WTC11 (cell line): ENCODE data around the gene SH3BGR. TPM values are rescaled to one million over a fixed set of nuclear protein-coding genes. Genes with fewer than 3 reads are reported as not detected.

Experiments
- ATAC-seq: fragments of 200-7000 bp; cut with Tn5 transposase; 2 replicates; pipeline ENCODE4 v1.10.0; 2021; ENCODE audit warnings: mild to moderate bottlenecking, moderate library complexity
- CTCF ChIA-PET: fragments of 300-600 bp; sonication (Branson Sonifier 250); formaldehyde crosslinking; loops from one replicate; lab custom pipeline; 2021; ENCODE audit warnings: antibody characterized with exemption; lab: Charles Lee
- POLR2A ChIA-PET: fragments of 350-600 bp; sonication (Branson Sonifier 250); formaldehyde crosslinking; loops from one replicate; lab custom pipeline; 2021; ENCODE audit warnings: antibody characterized with exemption; lab: Charles Lee
- DNase-seq: peaks from one replicate; pipeline ENCODE4 v3.0.0; 2021; ENCODE audit warnings: low spot score
- H3K27ac Mint-ChIP-seq: 2 replicates; pipeline ENCODE4 v1.8.0; 2021; ENCODE audit warnings: mixed read lengths
- H3K27me3 Mint-ChIP-seq: 2 replicates; pipeline ENCODE4 v1.8.0; 2021; ENCODE audit warnings: low read depth, mild to moderate bottlenecking, moderate library complexity, mixed read lengths
- H3K36me3 Mint-ChIP-seq: 2 replicates; pipeline ENCODE4 v1.8.0; 2021; ENCODE audit warnings: mixed read lengths
- H3K4me1 Mint-ChIP-seq: 2 replicates; pipeline ENCODE4 v1.8.0; 2022; ENCODE audit warnings: mixed read lengths
- H3K4me3 Mint-ChIP-seq: 2 replicates; pipeline ENCODE4 v1.8.0; 2021; ENCODE audit warnings: mild to moderate bottlenecking, moderate library complexity, mixed read lengths
- H3K9me3 Mint-ChIP-seq: 2 replicates; pipeline ENCODE4 v1.8.0; 2021; ENCODE audit warnings: mixed read lengths
- GTF2I ChIP-seq: fragments of 250-450 bp; sonication (Bioruptor Pico); conservative IDR thresholded peaks from 2 replicates; pipeline ENCODE4 v1.4.0; 2021; ENCODE audit warnings: mild to moderate bottlenecking
- HMGA2 ChIP-seq: fragments of 250-450 bp; sonication (Bioruptor Pico); IDR thresholded peaks from 2 replicates; pipeline ENCODE4 v1.4.0; 2021; ENCODE audit warnings: mild to moderate bottlenecking, moderate library complexity
- NFATC4 ChIP-seq: fragments of 250-450 bp; sonication (Bioruptor Pico); IDR thresholded peaks from 2 replicates; pipeline ENCODE4 v1.9.0; 2021; ENCODE audit warnings: mild to moderate bottlenecking
- NFYB ChIP-seq: sonication (generic); formaldehyde crosslinking; conservative IDR thresholded peaks from 2 replicates; pipeline ENCODE4 v1.8.0; 2022; ENCODE audit warnings: low read depth, missing genetic modification reagents
- RELA ChIP-seq: sonication (generic); formaldehyde crosslinking; IDR thresholded peaks from 2 replicates; pipeline ENCODE4 v1.8.1; 2022; ENCODE audit warnings: missing genetic modification reagents, mild to moderate bottlenecking, borderline replicate concordance
- TEAD4 ChIP-seq: sonication (generic); formaldehyde crosslinking; IDR thresholded peaks from 2 replicates; pipeline ENCODE4 v1.8.0; 2022; ENCODE audit warnings: mild to moderate bottlenecking, missing genetic modification reagents
- ZBTB21 ChIP-seq: sonication (generic); formaldehyde crosslinking; IDR thresholded peaks from 2 replicates; pipeline ENCODE4 v1.8.1; 2023; ENCODE audit warnings: mild to moderate bottlenecking, missing genetic modification reagents, borderline replicate concordance
- ZNF232 ChIP-seq: sonication (generic); formaldehyde crosslinking; IDR thresholded peaks from 2 replicates; pipeline ENCODE4 v1.8.0; 2022; ENCODE audit warnings: mild to moderate bottlenecking, missing genetic modification reagents
- ZNF317 ChIP-seq: sonication (generic); formaldehyde crosslinking; IDR thresholded peaks from 2 replicates; pipeline ENCODE4 v1.8.1; 2023; ENCODE audit warnings: low read depth, mild to moderate bottlenecking, moderate library complexity, missing genetic modification reagents, borderline replicate concordance
- ZNF416 ChIP-seq: fragments of 250-450 bp; sonication (Bioruptor Pico); IDR thresholded peaks from 2 replicates; pipeline ENCODE4 v1.9.0; 2021; ENCODE audit warnings: mild to moderate bottlenecking, inconsistent platforms
- ZNF671 ChIP-seq: fragments of 250-450 bp; sonication (Bioruptor Pico); IDR thresholded peaks from 2 replicates; pipeline ENCODE4 v1.8.0; 2021; ENCODE audit warnings: mild to moderate bottlenecking
- total RNA-seq: library from RNA; stranded (reverse); gene quantifications from 3 replicates; pipeline ENCODE4 v1.2.3, GENCODE V29; 2021
- TF ChIP-seq, protein P1 (sequence below): fragments of 250-450 bp; sonication (Bioruptor Pico); IDR thresholded peaks from 2 replicates; pipeline ENCODE4 v1.9.0; 2021; ENCODE audit warnings: mild to moderate bottlenecking
- TF ChIP-seq, protein P2 (sequence below): sonication (generic); formaldehyde crosslinking; IDR thresholded peaks from 2 replicates; pipeline ENCODE4 v1.8.0; 2022; ENCODE audit warnings: mild to moderate bottlenecking, missing genetic modification reagents
- TF ChIP-seq, protein P3 (sequence below): sonication (generic); formaldehyde crosslinking; IDR thresholded peaks from 2 replicates; pipeline ENCODE4 v1.8.0; 2023; ENCODE audit warnings: missing genetic modification reagents
- TF ChIP-seq, protein P4 (sequence below): fragments of 250-450 bp; sonication (Bioruptor Pico); IDR thresholded peaks from 2 replicates; pipeline ENCODE4 v1.9.0; 2021; ENCODE audit warnings: moderate library complexity, mild to moderate bottlenecking, inconsistent platforms, borderline replicate concordance
- TF ChIP-seq, protein P5 (sequence below): sonication (generic); formaldehyde crosslinking; IDR thresholded peaks from 2 replicates; pipeline ENCODE4 v1.8.1; 2022; ENCODE audit warnings: low read depth, mild to moderate bottlenecking, moderate library complexity, missing genetic modification reagents, borderline replicate concordance
- TF ChIP-seq, protein P6 (sequence below): sonication (generic); formaldehyde crosslinking; IDR thresholded peaks from 2 replicates; pipeline ENCODE4 v1.8.1; 2022; ENCODE audit warnings: missing genetic modification reagents, borderline replicate concordance
- TF ChIP-seq, protein P7 (sequence below): sonication (generic); formaldehyde crosslinking; IDR thresholded peaks from 2 replicates; pipeline ENCODE4 v1.8.1; 2022; ENCODE audit warnings: mild to moderate bottlenecking, missing genetic modification reagents, moderate library complexity, borderline replicate concordance
- TF ChIP-seq, protein P8 (sequence below): fragments of 250-450 bp; sonication (Bioruptor Pico); IDR thresholded peaks from 2 replicates; pipeline ENCODE4 v2.1.2; 2022; ENCODE audit warnings: mild to moderate bottlenecking, moderate library complexity

The SH3BGR gene
- total RNA-seq, 1 experiment from 2014 or later: 3.2 TPM

DNA sequence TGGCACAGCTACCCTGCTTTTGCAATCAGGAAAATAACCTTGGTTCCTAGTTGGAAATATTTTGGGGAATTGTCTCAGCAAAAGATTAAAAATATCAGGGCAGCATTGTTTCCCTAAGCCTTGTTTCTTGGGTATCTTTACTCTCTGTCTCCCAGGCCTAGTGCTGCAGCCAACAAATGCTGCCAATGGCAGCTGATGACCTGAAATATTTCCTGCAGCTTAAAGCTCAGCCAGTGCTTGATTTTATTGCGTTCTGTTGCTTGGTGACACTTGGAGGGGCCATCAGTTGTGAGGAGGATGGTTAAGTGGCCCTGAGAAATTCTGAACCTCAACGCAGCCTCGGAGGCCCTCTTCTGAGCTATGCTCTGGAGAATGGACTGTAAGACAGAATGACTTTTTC is 101.6 kb downstream of the SH3BGR start:
- peaks cover 46% of the 10 kb centered on the region for H3K36me3 Mint-ChIP-seq
- peaks cover 18% of the 10 kb centered on the region for H3K4me1 Mint-ChIP-seq
- POLR2A ChIA-PET: no interaction called here
- CTCF ChIA-PET: no interaction called here
- H3K4me3 Mint-ChIP-seq: no peak overlapping the region
- no peak for TF ChIP-seq ZNF232 (CRISPR knock-in tag)
- TF ChIP-seq NFYB (CRISPR knock-in tag): no peak
- TF ChIP-seq ZNF416 (CRISPR knock-in tag): no peak
- TF ChIP-seq, protein P1, sequence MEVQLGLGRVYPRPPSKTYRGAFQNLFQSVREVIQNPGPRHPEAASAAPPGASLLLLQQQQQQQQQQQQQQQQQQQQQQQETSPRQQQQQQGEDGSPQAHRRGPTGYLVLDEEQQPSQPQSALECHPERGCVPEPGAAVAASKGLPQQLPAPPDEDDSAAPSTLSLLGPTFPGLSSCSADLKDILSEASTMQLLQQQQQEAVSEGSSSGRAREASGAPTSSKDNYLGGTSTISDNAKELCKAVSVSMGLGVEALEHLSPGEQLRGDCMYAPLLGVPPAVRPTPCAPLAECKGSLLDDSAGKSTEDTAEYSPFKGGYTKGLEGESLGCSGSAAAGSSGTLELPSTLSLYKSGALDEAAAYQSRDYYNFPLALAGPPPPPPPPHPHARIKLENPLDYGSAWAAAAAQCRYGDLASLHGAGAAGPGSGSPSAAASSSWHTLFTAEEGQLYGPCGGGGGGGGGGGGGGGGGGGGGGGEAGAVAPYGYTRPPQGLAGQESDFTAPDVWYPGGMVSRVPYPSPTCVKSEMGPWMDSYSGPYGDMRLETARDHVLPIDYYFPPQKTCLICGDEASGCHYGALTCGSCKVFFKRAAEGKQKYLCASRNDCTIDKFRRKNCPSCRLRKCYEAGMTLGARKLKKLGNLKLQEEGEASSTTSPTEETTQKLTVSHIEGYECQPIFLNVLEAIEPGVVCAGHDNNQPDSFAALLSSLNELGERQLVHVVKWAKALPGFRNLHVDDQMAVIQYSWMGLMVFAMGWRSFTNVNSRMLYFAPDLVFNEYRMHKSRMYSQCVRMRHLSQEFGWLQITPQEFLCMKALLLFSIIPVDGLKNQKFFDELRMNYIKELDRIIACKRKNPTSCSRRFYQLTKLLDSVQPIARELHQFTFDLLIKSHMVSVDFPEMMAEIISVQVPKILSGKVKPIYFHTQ (CRISPR knock-in tag): no peak
- no peak for TF ChIP-seq ZNF671
- TF ChIP-seq RELA: no peak
- TF ChIP-seq NFATC4 (CRISPR knock-in tag): no peak
- TF ChIP-seq, protein P2, sequence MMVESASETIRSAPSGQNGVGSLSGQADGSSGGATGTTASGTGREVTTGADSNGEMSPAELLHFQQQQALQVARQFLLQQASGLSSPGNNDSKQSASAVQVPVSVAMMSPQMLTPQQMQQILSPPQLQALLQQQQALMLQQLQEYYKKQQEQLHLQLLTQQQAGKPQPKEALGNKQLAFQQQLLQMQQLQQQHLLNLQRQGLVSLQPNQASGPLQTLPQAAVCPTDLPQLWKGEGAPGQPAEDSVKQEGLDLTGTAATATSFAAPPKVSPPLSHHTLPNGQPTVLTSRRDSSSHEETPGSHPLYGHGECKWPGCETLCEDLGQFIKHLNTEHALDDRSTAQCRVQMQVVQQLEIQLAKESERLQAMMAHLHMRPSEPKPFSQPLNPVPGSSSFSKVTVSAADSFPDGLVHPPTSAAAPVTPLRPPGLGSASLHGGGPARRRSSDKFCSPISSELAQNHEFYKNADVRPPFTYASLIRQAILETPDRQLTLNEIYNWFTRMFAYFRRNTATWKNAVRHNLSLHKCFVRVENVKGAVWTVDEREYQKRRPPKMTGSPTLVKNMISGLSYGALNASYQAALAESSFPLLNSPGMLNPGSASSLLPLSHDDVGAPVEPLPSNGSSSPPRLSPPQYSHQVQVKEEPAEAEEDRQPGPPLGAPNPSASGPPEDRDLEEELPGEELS: no peak
- peaks cover 47% of the 10 kb centered on the region for H3K9me3 Mint-ChIP-seq
- ATAC-seq: no peak
- 0 out of 2 replicates have a peak overlapping the region, but pooled peaks have one; percentile 9 for H3K27ac Mint-ChIP-seq
- H3K27me3 Mint-ChIP-seq: peaks cover 3% of the 10 kb centered on the region
- no peak for DNase-seq

DNA sequence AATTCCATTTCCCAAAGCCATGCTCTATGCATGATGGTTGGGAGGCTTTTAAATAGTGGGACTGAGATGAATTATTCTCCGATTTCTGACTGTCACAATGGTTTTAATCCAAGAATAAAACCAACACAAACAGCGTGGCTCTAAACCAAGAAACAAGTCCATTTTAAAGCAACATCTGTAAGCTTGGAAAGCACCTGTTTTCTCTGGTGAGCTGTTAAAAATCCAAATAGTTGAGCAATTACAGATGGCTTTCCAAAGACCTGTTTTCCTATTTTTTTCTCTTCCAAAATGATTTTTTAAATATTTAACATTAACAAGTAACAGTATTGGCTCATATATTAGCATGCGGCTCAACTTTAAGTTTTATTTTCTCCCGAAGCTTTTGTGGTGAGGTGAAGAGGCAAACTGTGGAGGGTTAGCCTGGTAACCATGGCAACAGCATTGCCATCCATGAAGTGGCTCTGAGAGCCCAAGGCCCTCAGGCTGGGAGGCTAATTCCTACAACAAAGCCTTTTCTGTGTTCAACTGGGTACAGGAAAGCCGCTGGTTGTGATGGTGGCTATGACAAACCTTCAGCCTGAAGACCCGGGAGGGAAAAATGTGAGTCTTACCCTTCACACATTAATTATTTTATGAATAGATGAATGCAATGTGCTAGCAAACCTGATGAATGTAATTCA is 104.3 kb downstream of the SH3BGR start:
- H3K4me1 Mint-ChIP-seq: peaks cover 23% of the 10 kb centered on the region
- ATAC-seq: peak; percentile 84
- H3K27me3 Mint-ChIP-seq: peaks cover 3% of the 10 kb centered on the region; the same call in 1 of the 2 replicates
- H3K9me3 Mint-ChIP-seq: peaks cover 45% of the 10 kb centered on the region
- TF ChIP-seq TEAD4 (no peak), HMGA2 (CRISPR knock-in tag) (peak; percentile 32; the same call in 1 of the 2 replicates)
- TF ChIP-seq, protein P3, sequence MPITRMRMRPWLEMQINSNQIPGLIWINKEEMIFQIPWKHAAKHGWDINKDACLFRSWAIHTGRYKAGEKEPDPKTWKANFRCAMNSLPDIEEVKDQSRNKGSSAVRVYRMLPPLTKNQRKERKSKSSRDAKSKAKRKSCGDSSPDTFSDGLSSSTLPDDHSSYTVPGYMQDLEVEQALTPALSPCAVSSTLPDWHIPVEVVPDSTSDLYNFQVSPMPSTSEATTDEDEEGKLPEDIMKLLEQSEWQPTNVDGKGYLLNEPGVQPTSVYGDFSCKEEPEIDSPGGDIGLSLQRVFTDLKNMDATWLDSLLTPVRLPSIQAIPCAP (CRISPR knock-in tag): no peak
- TF ChIP-seq, all 79 proteins: peak for 1
- Mint-ChIP-seq H3K36me3 (peaks cover 41% of the 10 kb centered on the region), H3K4me3 (no peak overlapping the region), H3K27ac (no peak overlapping the region)
- ChIA-PET CTCF (no interaction called here), POLR2A (interaction anchor here (0.5 kb wide), 1 partner anchor 22 kb away, joined by 3 read pairs; no protein-coding TSS in a partner anchor)
- peak; percentile 38 for DNase-seq

DNA sequence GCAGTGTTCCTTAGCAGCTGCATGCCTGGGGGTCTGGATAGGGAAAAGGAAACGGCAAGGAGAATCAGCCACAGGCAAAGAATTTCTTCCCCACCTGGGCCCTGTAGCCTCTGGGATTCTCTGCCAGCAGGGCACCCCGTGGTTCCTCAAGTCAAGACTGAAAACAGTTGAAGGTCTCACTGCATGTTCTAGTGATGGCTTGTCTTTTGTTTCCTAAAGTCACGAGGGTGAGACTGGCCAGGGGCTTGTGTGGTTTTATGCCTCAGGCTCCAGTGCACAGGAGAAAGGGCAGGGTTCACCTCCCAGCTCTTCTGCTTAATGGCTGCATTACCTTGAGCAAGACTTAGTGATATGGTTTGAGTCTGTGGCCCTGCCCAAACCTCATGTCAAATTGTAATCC is 107.7 kb downstream of the SH3BGR start:
- Mint-ChIP-seq H3K4me3 (no peak overlapping the region), H3K27me3 (peaks cover 3% of the 10 kb centered on the region), H3K36me3 (peaks cover 17% of the 10 kb centered on the region), H3K4me1 (peaks cover 35% of the 10 kb centered on the region), H3K27ac (no peak overlapping the region), H3K9me3 (peaks cover 21% of the 10 kb centered on the region)
- no peak for DNase-seq
- ChIA-PET CTCF (no interaction called here), POLR2A (no interaction called here)
- peak; percentile 36; the same call in 1 of the 2 replicates for ATAC-seq
- TF ChIP-seq, protein P4, sequence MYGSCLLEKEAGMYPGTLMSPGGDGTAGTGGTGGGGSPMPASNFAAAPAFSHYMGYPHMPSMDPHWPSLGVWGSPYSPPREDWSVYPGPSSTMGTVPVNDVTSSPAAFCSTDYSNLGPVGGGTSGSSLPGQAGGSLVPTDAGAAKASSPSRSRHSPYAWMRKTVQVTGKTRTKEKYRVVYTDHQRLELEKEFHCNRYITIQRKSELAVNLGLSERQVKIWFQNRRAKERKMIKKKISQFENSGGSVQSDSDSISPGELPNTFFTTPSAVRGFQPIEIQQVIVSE (CRISPR knock-in tag): no peak
- TF ChIP-seq GTF2I: no peak
- TF ChIP-seq, protein P5, sequence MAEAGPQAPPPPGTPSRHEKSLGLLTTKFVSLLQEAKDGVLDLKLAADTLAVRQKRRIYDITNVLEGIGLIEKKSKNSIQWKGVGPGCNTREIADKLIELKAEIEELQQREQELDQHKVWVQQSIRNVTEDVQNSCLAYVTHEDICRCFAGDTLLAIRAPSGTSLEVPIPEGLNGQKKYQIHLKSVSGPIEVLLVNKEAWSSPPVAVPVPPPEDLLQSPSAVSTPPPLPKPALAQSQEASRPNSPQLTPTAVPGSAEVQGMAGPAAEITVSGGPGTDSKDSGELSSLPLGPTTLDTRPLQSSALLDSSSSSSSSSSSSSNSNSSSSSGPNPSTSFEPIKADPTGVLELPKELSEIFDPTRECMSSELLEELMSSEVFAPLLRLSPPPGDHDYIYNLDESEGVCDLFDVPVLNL: no peak
- TF ChIP-seq NFATC4 (CRISPR knock-in tag): no peak
- TF ChIP-seq ZBTB21 (CRISPR knock-in tag): no peak
- no peak for TF ChIP-seq ZNF317
- TF ChIP-seq, protein P6, sequence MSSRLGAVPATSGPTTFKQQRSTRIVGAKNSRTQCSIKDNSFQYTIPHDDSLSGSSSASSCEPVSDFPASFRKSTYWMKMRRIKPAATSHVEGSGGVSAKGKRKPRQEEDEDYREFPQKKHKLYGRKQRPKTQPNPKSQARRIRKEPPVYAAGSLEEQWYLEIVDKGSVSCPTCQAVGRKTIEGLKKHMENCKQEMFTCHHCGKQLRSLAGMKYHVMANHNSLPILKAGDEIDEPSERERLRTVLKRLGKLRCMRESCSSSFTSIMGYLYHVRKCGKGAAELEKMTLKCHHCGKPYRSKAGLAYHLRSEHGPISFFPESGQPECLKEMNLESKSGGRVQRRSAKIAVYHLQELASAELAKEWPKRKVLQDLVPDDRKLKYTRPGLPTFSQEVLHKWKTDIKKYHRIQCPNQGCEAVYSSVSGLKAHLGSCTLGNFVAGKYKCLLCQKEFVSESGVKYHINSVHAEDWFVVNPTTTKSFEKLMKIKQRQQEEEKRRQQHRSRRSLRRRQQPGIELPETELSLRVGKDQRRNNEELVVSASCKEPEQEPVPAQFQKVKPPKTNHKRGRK (CRISPR knock-in tag): no peak
- TF ChIP-seq, protein P7, sequence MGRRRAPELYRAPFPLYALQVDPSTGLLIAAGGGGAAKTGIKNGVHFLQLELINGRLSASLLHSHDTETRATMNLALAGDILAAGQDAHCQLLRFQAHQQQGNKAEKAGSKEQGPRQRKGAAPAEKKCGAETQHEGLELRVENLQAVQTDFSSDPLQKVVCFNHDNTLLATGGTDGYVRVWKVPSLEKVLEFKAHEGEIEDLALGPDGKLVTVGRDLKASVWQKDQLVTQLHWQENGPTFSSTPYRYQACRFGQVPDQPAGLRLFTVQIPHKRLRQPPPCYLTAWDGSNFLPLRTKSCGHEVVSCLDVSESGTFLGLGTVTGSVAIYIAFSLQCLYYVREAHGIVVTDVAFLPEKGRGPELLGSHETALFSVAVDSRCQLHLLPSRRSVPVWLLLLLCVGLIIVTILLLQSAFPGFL (CRISPR knock-in tag): no peak
- no peak for TF ChIP-seq ZNF416 (CRISPR knock-in tag)
- TF ChIP-seq, protein P8, sequence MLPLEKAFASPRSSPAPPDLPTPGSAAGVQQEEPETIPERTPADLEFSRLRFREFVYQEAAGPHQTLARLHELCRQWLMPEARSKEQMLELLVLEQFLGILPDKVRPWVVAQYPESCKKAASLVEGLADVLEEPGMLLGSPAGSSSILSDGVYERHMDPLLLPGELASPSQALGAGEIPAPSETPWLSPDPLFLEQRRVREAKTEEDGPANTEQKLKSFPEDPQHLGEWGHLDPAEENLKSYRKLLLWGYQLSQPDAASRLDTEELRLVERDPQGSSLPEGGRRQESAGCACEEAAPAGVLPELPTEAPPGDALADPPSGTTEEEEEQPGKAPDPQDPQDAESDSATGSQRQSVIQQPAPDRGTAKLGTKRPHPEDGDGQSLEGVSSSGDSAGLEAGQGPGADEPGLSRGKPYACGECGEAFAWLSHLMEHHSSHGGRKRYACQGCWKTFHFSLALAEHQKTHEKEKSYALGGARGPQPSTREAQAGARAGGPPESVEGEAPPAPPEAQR (CRISPR knock-in tag): no peak
